Breast epithelium (tissue), 3 donors: ENCODE data around the gene PAQR6.

Experiments
- POLR2A ChIP-seq: fragments of 450-650 bp; IDR thresholded peaks from one replicate; pipeline ENCODE4 v1.6.1; 2016; ENCODE audit warnings: antibody characterized with exemption, mild to moderate bottlenecking, moderate library complexity
- POLR2AphosphoS5 ChIP-seq, 3 donors: sonication (generic); formaldehyde crosslinking; IDR thresholded peaks; one replicate each; pipeline ENCODE4 v1.6.1; 2017; ENCODE audit warnings: antibody characterized with exemption in 3 of 3
- TF ChIP-seq, protein P1 (sequence below), 3 donors: fragments of 450-650 bp; IDR thresholded peaks; one replicate each; pipeline ENCODE4 v1.5.1; 2016 to 2017; ENCODE audit warnings: antibody characterized with exemption in 3 of 3, mild to moderate bottlenecking in 3 of 3, moderate library complexity in 3 of 3

GRCh38 chr1:156257711-156258110 lies 9.9 kb upstream of the PAQR6 start:
- TF ChIP-seq, protein P1, sequence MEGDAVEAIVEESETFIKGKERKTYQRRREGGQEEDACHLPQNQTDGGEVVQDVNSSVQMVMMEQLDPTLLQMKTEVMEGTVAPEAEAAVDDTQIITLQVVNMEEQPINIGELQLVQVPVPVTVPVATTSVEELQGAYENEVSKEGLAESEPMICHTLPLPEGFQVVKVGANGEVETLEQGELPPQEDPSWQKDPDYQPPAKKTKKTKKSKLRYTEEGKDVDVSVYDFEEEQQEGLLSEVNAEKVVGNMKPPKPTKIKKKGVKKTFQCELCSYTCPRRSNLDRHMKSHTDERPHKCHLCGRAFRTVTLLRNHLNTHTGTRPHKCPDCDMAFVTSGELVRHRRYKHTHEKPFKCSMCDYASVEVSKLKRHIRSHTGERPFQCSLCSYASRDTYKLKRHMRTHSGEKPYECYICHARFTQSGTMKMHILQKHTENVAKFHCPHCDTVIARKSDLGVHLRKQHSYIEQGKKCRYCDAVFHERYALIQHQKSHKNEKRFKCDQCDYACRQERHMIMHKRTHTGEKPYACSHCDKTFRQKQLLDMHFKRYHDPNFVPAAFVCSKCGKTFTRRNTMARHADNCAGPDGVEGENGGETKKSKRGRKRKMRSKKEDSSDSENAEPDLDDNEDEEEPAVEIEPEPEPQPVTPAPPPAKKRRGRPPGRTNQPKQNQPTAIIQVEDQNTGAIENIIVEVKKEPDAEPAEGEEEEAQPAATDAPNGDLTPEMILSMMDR (IDR thresholded peaks at IDR 0.05), result no peak
- TF ChIP-seq POLR2AphosphoS5 (IDR thresholded peaks at IDR 0.05) (no peak), POLR2A (no peak)
